Activated CD8-positive, alpha-beta memory T cell treated with anti-CD3 and anti-CD28 coated beads, Interleukin-2, amount 50 U/mL, for 24 hours (primary cell): ENCODE results near the gene CXCR5.
"Not testable (repeated sequence)": the region's sequence is repeated elsewhere in the genome, so short reads cannot be mapped to it uniquely, and the experiment has no call there.

Experiments
- DNase-seq: peaks from one replicate; pipeline ENCODE4 v3.0.0-alpha.2; 2020; ENCODE audit errors: extremely low read depth

The CXCR5 gene

GRCh38 chr11:118883368-118884071, at the start of gene CXCR5:
TSS of gene CXCR5 (plus strand) at chr11:118883892. CDS start at chr11:118883942, 50 bp downstream.
- no peak for DNase-seq

GRCh38 chr11:118834427-118835028, 49.2 kb upstream of the CXCR5 start:
- no peak for DNase-seq

GRCh38 chr11:118837868-118838267, 45.8 kb upstream of the CXCR5 start:
- no peak for DNase-seq

- DNase-seq, result no peak
Measured at GRCh38 chr11:118838905-118839553, 44.7 kb upstream of the CXCR5 start.

- DNase-seq, result peak; percentile 15
Measured at GRCh38 chr11:118841469-118842242, 42.0 kb upstream of the CXCR5 start.

GRCh38 chr11:118842369-118842768, 41.3 kb upstream of the CXCR5 start:
- DNase-seq, result no peak

- DNase-seq, result not testable (repeated sequence)
Measured at GRCh38 chr11:118842843-118843242, 40.8 kb upstream of the CXCR5 start.

GRCh38 chr11:118843565-118843964, 40.1 kb upstream of the CXCR5 start:
- no peak for DNase-seq

- no peak for DNase-seq
Measured at GRCh38 chr11:118845369-118845768, 38.3 kb upstream of the CXCR5 start.

GRCh38 chr11:118846181-118846935, 37.3 kb upstream of the CXCR5 start:
- no peak for DNase-seq

- DNase-seq, result no peak
Measured at GRCh38 chr11:118849825-118850224, 33.9 kb upstream of the CXCR5 start.

GRCh38 chr11:118851970-118852369, 31.7 kb upstream of the CXCR5 start:
- DNase-seq, result no peak

GRCh38 chr11:118853678-118854077, 30.0 kb upstream of the CXCR5 start:
- no peak for DNase-seq

- no peak for DNase-seq
Measured at GRCh38 chr11:118856314-118856713, 27.4 kb upstream of the CXCR5 start.

- DNase-seq, result no peak
Measured at GRCh38 chr11:118857385-118857784, 26.3 kb upstream of the CXCR5 start.

GRCh38 chr11:118859973-118860372, 23.7 kb upstream of the CXCR5 start:
- no peak for DNase-seq

- DNase-seq, result no peak
Measured at GRCh38 chr11:118868659-118869058, 15.0 kb upstream of the CXCR5 start.

- no peak for DNase-seq
Measured at GRCh38 chr11:118870396-118871343, 13.0 kb upstream of the CXCR5 start.

GRCh38 chr11:118872403-118872821, 11.3 kb upstream of the CXCR5 start:
- no peak for DNase-seq

GRCh38 chr11:118873804-118874203, 9.9 kb upstream of the CXCR5 start:
- no peak for DNase-seq
